BLaER1 treated with 17β-estradiol and CSF1 and Interleukin-3, amounts not matched to agents 10 nM and 100 nM (cell line): ENCODE data around the gene PLCXD1.
"Not testable (repeated sequence)": the region's sequence is repeated elsewhere in the genome, so short reads cannot be mapped to it uniquely, and the experiment has no call there.

ENCODE experiments used
- H3K27ac ChIP-seq, 11 experiments: shearing (Covaris generic); formaldehyde crosslinking; 2 replicates each; pipeline ENCODE4 v1.8.1; 2022
- H3K27me3 ChIP-seq, 11 experiments: shearing (Covaris generic); formaldehyde crosslinking; 2 replicates each; pipeline ENCODE4 v1.8.1; 2022
- H3K36me3 ChIP-seq, 11 experiments: shearing (Covaris generic); formaldehyde crosslinking; 2 replicates each; pipeline ENCODE4 v1.8.1; 2022
- H3K4me1 ChIP-seq, 10 experiments: shearing (Covaris generic); formaldehyde crosslinking; 2 replicates each; pipeline ENCODE4 v1.8.1; 2022
- H3K4me2 ChIP-seq, 11 experiments: shearing (Covaris generic); formaldehyde crosslinking; 2 replicates each; pipeline ENCODE4 v1.8.1; 2022
- H3K4me3 ChIP-seq, 10 experiments: shearing (Covaris generic); formaldehyde crosslinking; 2 replicates each; pipeline ENCODE4 v1.8.1; 2022
- H3K9ac ChIP-seq, 11 experiments: shearing (Covaris generic); formaldehyde crosslinking; 2 replicates each; pipeline ENCODE4 v1.8.1; 2022
- H3K9me3 ChIP-seq, 11 experiments: shearing (Covaris generic); formaldehyde crosslinking; replicated peaks in 1 of 11; 2 replicates each; pipeline ENCODE4 v1.8.1; 2022
- H4K20me1 ChIP-seq, 11 experiments: shearing (Covaris generic); formaldehyde crosslinking; 2 replicates each; pipeline ENCODE4 v1.8.1; 2022
- Cebpa-rat ChIP-seq, 11 experiments: shearing (Covaris generic); IDR thresholded peaks; 2 replicates each; pipeline ENCODE4 v1.8.1; 2022

The PLCXD1 gene

DNA sequence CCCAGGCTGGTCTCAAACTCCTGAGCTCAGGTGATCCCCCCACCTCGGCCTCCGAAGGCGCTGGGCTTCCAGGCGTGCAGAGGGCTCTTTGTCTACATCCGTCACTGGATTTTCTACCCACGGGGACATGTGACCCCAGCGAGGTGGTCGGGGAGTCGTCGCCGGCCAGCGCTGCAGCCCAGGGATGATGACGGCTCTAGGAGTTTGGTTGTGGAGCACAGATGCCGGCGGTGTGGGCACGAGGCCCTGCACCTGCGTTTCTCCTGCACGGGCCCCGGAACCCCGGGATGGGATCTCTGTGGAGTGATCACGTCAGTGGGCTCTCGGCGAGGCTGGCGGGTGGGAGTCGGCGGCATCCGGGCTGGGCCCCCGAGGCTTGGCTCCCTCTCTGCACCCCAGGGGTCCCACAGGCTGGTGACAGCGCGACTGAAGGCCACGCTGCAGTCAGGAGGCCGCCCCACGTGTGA is 46.5 kb downstream of the PLCXD1 start:
- H3K36me3 ChIP-seq = peaks cover 0 to 5% (median under 1%) of the 10 kb centered on the region in 11 experiments; a peak in 7 of 22 replicates
- H3K27ac ChIP-seq = no peak overlapping the region
- 0 out of 22 replicates have a peak, but pooled peaks cover 0 to 3% (median 0%) of the 10 kb centered on the region in 11 experiments for H3K9me3 ChIP-seq
- no peak for TF ChIP-seq Cebpa-rat (IDR thresholded peaks at IDR 0.05)
- H3K4me2 ChIP-seq = no peak overlapping the region
- H3K9ac ChIP-seq = no peak overlapping the region
- H3K27me3 ChIP-seq = peaks cover 14 to 22% (median 18%) of the 10 kb centered on the region in 11 experiments
- peaks cover 9 to 32% (median 19%) of the 10 kb centered on the region in 10 experiments; a peak in 17 of 20 replicates for H3K4me1 ChIP-seq
- H4K20me1 ChIP-seq = peaks cover 0 to 16% (median 0%) of the 10 kb centered on the region in 11 experiments; a peak in 6 of 22 replicates
- H3K4me3 ChIP-seq = no peak overlapping the region

DNA sequence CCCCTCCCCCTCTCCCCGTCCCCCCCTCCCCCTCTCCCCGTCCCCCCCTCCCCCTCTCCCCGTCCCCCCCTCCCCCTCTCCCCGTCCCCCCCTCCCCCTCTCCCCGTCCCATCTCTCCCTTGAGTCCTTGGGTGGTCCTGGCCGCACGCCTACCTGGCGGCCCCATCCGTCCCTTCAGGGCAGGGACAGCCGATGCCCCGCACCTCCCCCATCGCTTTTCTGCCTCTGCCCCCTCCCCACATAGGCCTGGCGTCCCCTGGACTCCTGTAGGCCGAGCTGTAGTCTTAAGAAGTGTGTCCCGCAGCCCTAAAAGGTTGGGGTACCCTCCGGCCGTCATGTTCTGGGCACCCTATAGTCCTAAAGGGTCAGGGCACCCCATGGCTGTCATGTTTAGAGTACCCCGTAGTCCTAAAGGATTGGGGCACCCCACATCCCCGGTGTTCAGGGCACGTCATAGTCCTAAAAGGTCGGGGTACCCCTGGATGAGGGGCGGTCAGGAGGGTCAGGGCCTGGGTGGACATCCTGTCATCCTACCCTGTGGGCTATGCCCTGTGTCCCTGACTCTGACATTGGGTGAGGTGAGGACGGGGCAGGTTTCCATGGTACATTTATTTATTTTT is 48.2 kb downstream of the PLCXD1 start:
- Histone ChIP-seq H3K27me3 (peaks cover 14 to 22% (median 18%) of the 10 kb centered on the region in 11 experiments), H3K4me3 (no peak overlapping the region), H3K36me3 (peaks cover 4 to 22% (median 18%) of the 10 kb centered on the region in 11 experiments; a peak in 18 of 22 replicates), H3K9ac (no peak overlapping the region), H3K9me3 (0 out of 22 replicates have a peak, but pooled peaks cover 0 to 3% (median 0%) of the 10 kb centered on the region in 11 experiments), H3K4me2 (no peak overlapping the region), H3K4me1 (peaks cover 9 to 17% (median 12%) of the 10 kb centered on the region in 10 experiments; a peak in 16 of 20 replicates), H4K20me1 (peaks cover 0 to 16% (median 0%) of the 10 kb centered on the region in 11 experiments; a peak in 5 of 22 replicates), H3K27ac (no peak overlapping the region)
- TF ChIP-seq Cebpa-rat (IDR thresholded peaks at IDR 0.05) = no peak

DNA sequence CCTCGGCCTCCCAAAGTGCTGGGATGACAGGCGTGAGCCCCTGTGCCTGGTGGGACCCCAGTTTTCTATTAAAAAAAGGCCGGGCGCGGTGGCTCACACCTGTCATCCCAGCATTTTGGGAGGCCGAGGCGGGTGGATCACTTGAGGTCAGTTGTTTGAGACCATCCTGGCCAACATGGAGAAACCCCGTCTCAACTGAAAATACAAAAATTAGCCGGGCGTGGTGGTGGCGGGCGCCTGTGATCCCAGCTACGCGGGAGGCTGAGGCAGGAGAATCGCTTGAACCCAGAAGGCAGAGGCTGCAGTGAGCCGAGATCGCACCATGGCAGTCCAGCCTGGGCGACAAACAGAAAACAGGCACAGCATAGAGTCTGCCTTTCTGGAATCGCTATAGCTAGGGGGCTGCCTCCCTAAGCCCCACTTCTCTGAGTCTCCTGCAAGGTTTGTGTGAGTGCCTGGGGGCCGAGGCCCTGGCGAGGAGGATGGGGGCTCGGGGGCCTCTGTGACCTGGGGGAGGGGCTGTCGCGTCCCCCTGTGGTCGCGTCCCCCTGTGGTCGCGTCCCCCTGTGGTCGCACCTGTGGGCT is 49.1 kb downstream of the PLCXD1 start:
- peaks cover 14 to 22% (median 18%) of the 10 kb centered on the region in 11 experiments for H3K27me3 ChIP-seq
- H4K20me1 ChIP-seq = peaks cover 0 to 16% (median 0%) of the 10 kb centered on the region in 11 experiments; a peak in 5 of 22 replicates
- peaks cover 9 to 13% (median 11%) of the 10 kb centered on the region in 10 experiments; a peak in 16 of 20 replicates for H3K4me1 ChIP-seq
- not testable (repeated sequence) for H3K9me3 ChIP-seq, H3K27ac ChIP-seq, H3K9ac ChIP-seq, H3K4me2 ChIP-seq, H3K4me3 ChIP-seq
- peaks cover 4 to 30% (median 24%) of the 10 kb centered on the region in 11 experiments; a peak in 19 of 22 replicates for H3K36me3 ChIP-seq

DNA sequence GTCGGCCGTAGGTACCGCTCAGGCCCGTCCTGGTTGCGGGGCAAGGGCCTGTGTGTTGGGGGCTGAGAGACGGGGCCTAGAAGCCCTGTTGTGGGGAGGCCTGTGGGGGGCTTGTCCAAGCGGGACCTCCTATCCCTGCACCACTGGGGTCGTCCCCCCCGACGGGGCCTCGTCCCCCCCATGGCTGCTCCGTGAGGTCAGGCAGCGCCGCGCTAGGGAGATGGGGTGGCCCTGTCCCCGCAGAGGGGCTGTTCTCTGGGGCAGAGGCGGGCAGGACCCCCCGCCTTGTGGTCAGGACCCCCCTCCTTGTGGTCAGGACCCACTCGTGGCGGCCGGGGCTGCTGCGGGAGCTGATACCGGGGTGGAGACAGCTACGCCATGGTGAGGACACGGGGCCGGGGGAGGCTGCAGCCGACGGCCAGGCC is 49.6 kb downstream of the PLCXD1 start:
- 0 out of 22 replicates have a peak overlapping the region, but pooled peaks of 2 of the 11 experiments have one; percentile 23 to 39 for H3K9ac ChIP-seq
- H3K9me3 ChIP-seq = 0 out of 22 replicates have a peak, but pooled peaks cover 0 to 3% (median 0%) of the 10 kb centered on the region in 11 experiments
- peaks cover 4 to 35% (median 29%) of the 10 kb centered on the region in 11 experiments; a peak in 19 of 22 replicates for H3K36me3 ChIP-seq
- TF ChIP-seq Cebpa-rat (IDR thresholded peaks at IDR 0.05) = no peak
- 0 out of 20 replicates have a peak overlapping the region, but pooled peaks of 1 of the 10 experiments have one; percentile 46 for H3K4me3 ChIP-seq
- peaks cover 14 to 22% (median 18%) of the 10 kb centered on the region in 11 experiments for H3K27me3 ChIP-seq
- no peak overlapping the region for H3K27ac ChIP-seq
- H3K4me1 ChIP-seq = peaks cover 9 to 13% (median 11%) of the 10 kb centered on the region in 10 experiments; a peak in 16 of 20 replicates
- peaks cover 0 to 16% (median 0%) of the 10 kb centered on the region in 11 experiments; a peak in 5 of 22 replicates for H4K20me1 ChIP-seq
- H3K4me2 ChIP-seq = peak overlapping the region in 10 of 11 experiments; percentile 56 to 77 (median 64); a peak in 15 of 22 replicates

DNA sequence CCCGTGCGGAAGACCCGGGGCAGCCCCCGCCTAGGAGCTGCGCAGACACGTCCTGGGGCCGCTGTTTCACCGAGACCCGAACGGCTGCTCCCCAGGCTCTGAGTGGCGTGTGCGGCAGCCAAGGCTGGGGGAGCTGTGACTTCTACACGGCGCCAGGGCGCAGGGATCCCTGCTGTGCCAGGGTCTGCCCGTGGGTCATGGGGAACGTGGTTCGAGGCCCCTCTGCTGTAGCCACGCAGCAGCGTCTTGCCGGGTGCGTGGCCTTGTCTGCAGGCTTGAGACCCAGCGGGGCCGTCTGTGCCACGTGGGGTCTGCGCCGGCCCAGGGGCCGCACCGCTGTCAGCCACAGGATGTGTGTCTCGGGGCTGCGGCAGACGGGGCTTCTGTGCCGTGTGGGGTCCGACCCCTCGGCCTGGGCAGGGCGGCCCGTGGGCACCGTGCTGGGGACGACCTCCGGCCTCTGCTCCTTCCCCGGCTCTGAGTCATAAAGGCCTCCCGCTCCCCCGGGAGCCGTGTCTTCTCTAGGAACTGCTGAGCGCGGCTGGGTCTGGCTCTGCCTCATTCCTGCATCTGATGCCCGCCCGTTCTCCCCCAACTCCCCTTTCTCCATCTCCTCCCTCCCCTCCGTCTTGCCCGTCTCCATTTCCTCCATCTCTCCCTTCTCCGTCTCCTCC is 50.1 kb downstream of the PLCXD1 start:
- Histone ChIP-seq H3K27ac (no peak overlapping the region), H4K20me1 (peaks cover 0 to 16% (median 0%) of the 10 kb centered on the region in 11 experiments; a peak in 5 of 22 replicates), H3K4me3 (peak overlapping the region in 6 of 10 experiments; percentile 15 to 46 (median 30); a peak in 9 of 20 replicates), H3K4me1 (peaks cover 9 to 15% (median 11%) of the 10 kb centered on the region in 10 experiments; a peak in 16 of 20 replicates), H3K4me2 (peak overlapping the region; percentile 56 to 77 (median 66)), H3K36me3 (peaks cover 7 to 41% (median 35%) of the 10 kb centered on the region in 11 experiments; a peak in 19 of 22 replicates), H3K27me3 (peaks cover 14 to 22% (median 18%) of the 10 kb centered on the region in 11 experiments), H3K9ac (peak overlapping the region in 9 of 11 experiments; percentile 6 to 60 (median 39); a peak in 5 of 22 replicates), H3K9me3 (peaks cover 0 to 6% (median 0%) of the 10 kb centered on the region in 11 experiments; a peak in 2 of 22 replicates)
- no peak for TF ChIP-seq Cebpa-rat (IDR thresholded peaks at IDR 0.05)

DNA sequence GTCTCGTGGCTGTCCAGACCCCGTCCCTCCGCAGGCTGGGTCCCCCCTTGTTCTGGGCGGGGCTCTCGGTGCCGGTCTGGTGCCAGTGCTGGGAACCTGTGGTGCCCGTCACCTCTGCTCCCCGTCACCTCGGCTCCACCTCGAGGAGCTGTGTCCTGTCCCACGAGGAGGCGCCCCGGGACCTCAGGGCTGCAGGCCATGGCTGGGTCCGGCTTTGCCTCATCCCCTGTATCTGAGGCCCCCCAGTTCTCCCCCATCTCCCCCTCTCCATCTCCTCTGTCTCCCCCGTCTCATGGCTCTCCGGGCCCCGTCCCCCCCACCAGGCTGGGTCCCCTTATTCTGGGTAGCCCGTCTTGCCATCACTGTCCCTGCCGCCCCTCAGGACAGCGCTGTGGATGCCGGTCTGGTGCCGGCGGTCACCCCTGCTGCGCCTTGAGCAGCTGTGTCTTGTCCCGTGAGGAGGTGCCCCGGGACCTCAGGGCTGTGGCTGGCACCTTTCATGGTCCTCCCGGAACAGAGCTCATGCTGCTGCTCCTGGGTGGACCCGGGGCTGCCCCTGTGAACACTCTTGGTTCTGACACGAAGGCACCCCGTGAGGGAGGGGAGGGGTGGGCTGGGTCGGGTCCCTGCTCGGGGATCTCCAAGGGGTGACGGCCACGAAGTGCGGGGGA is 50.8 kb downstream of the PLCXD1 start:
- Histone ChIP-seq H3K27ac (no peak overlapping the region), H3K4me2 (peak overlapping the region; percentile 56 to 77 (median 66)), H3K9me3 (peaks cover 0 to 12% (median 0%) of the 10 kb centered on the region in 11 experiments; a peak in 3 of 22 replicates), H3K4me1 (peaks cover 9 to 16% (median 11%) of the 10 kb centered on the region in 10 experiments; a peak in 16 of 20 replicates), H3K4me3 (peak overlapping the region in 4 of 10 experiments; percentile 15 to 46 (median 24); a peak in 3 of 20 replicates), H3K27me3 (peaks cover 14 to 22% (median 18%) of the 10 kb centered on the region in 11 experiments), H3K9ac (peak overlapping the region in 8 of 11 experiments; percentile 6 to 60 (median 36); a peak in 4 of 22 replicates), H4K20me1 (peaks cover 0 to 16% (median 0%) of the 10 kb centered on the region in 11 experiments; a peak in 5 of 22 replicates), H3K36me3 (peaks cover 7 to 47% (median 42%) of the 10 kb centered on the region in 11 experiments; a peak in 19 of 22 replicates)
- no peak for TF ChIP-seq Cebpa-rat (IDR thresholded peaks at IDR 0.05)

DNA sequence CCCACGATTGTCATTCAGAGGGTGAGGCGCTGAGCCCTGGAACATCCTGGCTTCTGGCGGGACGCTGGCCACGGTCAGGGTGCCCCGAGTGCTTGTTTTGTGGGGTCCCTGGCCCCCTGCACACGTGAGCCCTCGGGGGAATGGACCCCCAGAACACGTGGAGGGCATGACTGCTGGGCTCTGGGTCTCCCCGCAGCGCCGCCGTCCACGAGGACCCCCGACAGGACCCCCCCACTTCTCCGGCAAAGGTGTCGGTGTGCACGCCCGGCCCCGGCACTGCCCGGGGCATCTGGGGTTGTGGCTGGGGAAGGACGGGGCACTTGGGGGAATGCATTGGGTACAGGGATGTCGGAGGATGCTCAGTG is 51.3 kb downstream of the PLCXD1 start:
- peaks cover 0 to 17% (median 0%) of the 10 kb centered on the region in 11 experiments; a peak in 4 of 22 replicates for H3K9me3 ChIP-seq

More for the DNA sequence above, 51.3 kb downstream of the PLCXD1 start:
- Histone ChIP-seq H4K20me1 (peaks cover 0 to 16% (median 0%) of the 10 kb centered on the region in 11 experiments; a peak in 5 of 22 replicates), H3K27me3 (peaks cover 14 to 22% (median 18%) of the 10 kb centered on the region in 11 experiments), H3K36me3 (peaks cover 12 to 52% (median 47%) of the 10 kb centered on the region in 11 experiments; a peak in 20 of 22 replicates), H3K4me3 (no peak overlapping the region), H3K27ac (no peak overlapping the region), H3K9ac (no peak overlapping the region), H3K4me2 (no peak overlapping the region), H3K4me1 (peaks cover 9 to 16% (median 11%) of the 10 kb centered on the region in 10 experiments; a peak in 16 of 20 replicates)
- no peak for TF ChIP-seq Cebpa-rat (IDR thresholded peaks at IDR 0.05)
